Measurements from ENCODE around the gene PCDHB8. TPM values are rescaled to one million over a fixed set of nuclear protein-coding genes. Genes with fewer than 3 reads are reported as not detected.
"Not testable (repeated sequence)": the region's sequence is repeated elsewhere in the genome, so short reads cannot be mapped to it uniquely, and the experiment has no call there.

The PCDHB8 gene
- polyA plus RNA-seq, 3 donors: not detected

- H3K9me3 Mint-ChIP-seq: peaks cover 27 to 47% (median 39%) of the 10 kb centered on the region in 7 donors
- 42% methylated on average over 5 of the region's 13 CpGs for WGBS (ENCODE audit: insufficient coverage)
Measured at GRCh38 chr5:141150993-141151325, 26.6 kb upstream of the PCDHB8 start.

GRCh38 chr5:141151632-141152031 lies 26.0 kb upstream of the PCDHB8 start:
- H3K27me3 ChIP-seq (ENCODE audit: control insufficient read depth in 2 of 2, insufficient read depth in 2 of 2, low read length in 2 of 2); H3K9ac ChIP-seq (ENCODE audit: insufficient read depth, low read length, poor library complexity, severe bottlenecking); H3K27ac Mint-ChIP-seq; H3K27ac ChIP-seq (ENCODE audit: low read depth in 1 of 2, low read length in 2 of 2); H3K36me3 ChIP-seq (replicated peaks in 1 of 2; ENCODE audit: control insufficient read depth in 1 of 2, insufficient read depth in 2 of 2, low read length in 2 of 2); H3K36me3 Mint-ChIP-seq; H3K4me1 Mint-ChIP-seq; H2AFZ ChIP-seq (ENCODE audit: insufficient read depth, low read depth, low read length, poor library complexity, severe bottlenecking); H3K4me1 ChIP-seq (ENCODE audit: control insufficient read depth in 1 of 2, insufficient read depth in 2 of 2, low read length in 2 of 2); intact Hi-C loops (cut with micrococcal nuclease); H4K20me1 ChIP-seq (ENCODE audit: insufficient read depth, low read length); H3K79me2 ChIP-seq (ENCODE audit: insufficient read depth, low read length); DNase-seq; H3K4me3 ChIP-seq (replicated peaks in 1 of 3; ENCODE audit: low read depth in 2 of 3, low read length in 3 of 3); H3K4me2 ChIP-seq (replicated peaks; ENCODE audit: extremely low read depth, low read length, poor library complexity, severe bottlenecking): not testable (repeated sequence)
- 33% methylated on average over 20 of the region's 41 CpGs for WGBS (ENCODE audit: insufficient coverage)
- peaks cover 43 to 54% of the 10 kb centered on the region in 2 donors for H3K9me3 ChIP-seq (replicated peaks in 1 of 2; ENCODE audit: control insufficient read depth in 1 of 2, insufficient read depth in 1 of 2, low read length in 2 of 2)
- H3K27me3 Mint-ChIP-seq (ENCODE audit: low read depth in 3 of 3): peaks cover 4 to 25% (median 19%) of the 10 kb centered on the region in 3 donors
- peaks cover 31 to 54% (median 46%) of the 10 kb centered on the region in 7 donors for H3K9me3 Mint-ChIP-seq
- H3K4me3 Mint-ChIP-seq: peak overlapping the region in 1 of 2 donors; percentile 8

More at GRCh38 chr5:141150993-141151325, 26.6 kb upstream of the PCDHB8 start:
- Mint-ChIP-seq H3K4me3 (no peak overlapping the region), H3K27ac (no peak overlapping the region), H3K36me3 (no peaks in the 10 kb centered on the region), H3K27me3 (ENCODE audit: low read depth in 3 of 3) (peaks cover 2 to 21% (median 17%) of the 10 kb centered on the region in 3 donors), H3K4me1 (no peaks in the 10 kb centered on the region)
- Histone ChIP-seq H4K20me1 (ENCODE audit: insufficient read depth, low read length) (no peaks in the 10 kb centered on the region), H3K9ac (ENCODE audit: insufficient read depth, low read length, poor library complexity, severe bottlenecking) (no peak overlapping the region), H3K36me3 (replicated peaks in 1 of 2; ENCODE audit: control insufficient read depth in 1 of 2, insufficient read depth in 2 of 2, low read length in 2 of 2) (no peaks in the 10 kb centered on the region), H3K4me2 (replicated peaks; ENCODE audit: extremely low read depth, low read length, poor library complexity, severe bottlenecking) (no peak overlapping the region), H3K4me1 (ENCODE audit: control insufficient read depth in 1 of 2, insufficient read depth in 2 of 2, low read length in 2 of 2) (no peaks in the 10 kb centered on the region), H2AFZ (ENCODE audit: insufficient read depth, low read depth, low read length, poor library complexity, severe bottlenecking) (no peak overlapping the region), H3K27ac (ENCODE audit: low read depth in 1 of 2, low read length in 2 of 2) (no peak overlapping the region), H3K79me2 (ENCODE audit: insufficient read depth, low read length) (no peaks in the 10 kb centered on the region), H3K4me3 (replicated peaks in 1 of 3; ENCODE audit: low read depth in 2 of 3, low read length in 3 of 3) (no peak overlapping the region), H3K9me3 (replicated peaks in 1 of 2; ENCODE audit: control insufficient read depth in 1 of 2, insufficient read depth in 1 of 2, low read length in 2 of 2) (peaks cover 36 to 47% of the 10 kb centered on the region in 2 donors), H3K27me3 (ENCODE audit: control insufficient read depth in 2 of 2, insufficient read depth in 2 of 2, low read length in 2 of 2) (no peaks in the 10 kb centered on the region)
- intact Hi-C loops (cut with micrococcal nuclease): no loop called here
- no peak for TF ChIP-seq CTCF (IDR thresholded peaks at IDR 0.05)
- no peak for DNase-seq

- H3K4me1 ChIP-seq (ENCODE audit: control insufficient read depth in 1 of 2, insufficient read depth in 2 of 2, low read length in 2 of 2); H3K79me2 ChIP-seq (ENCODE audit: insufficient read depth, low read length); H3K4me2 ChIP-seq (replicated peaks; ENCODE audit: extremely low read depth, low read length, poor library complexity, severe bottlenecking); H3K4me3 Mint-ChIP-seq; H3K36me3 ChIP-seq (replicated peaks in 1 of 2; ENCODE audit: control insufficient read depth in 1 of 2, insufficient read depth in 2 of 2, low read length in 2 of 2); H4K20me1 ChIP-seq (ENCODE audit: insufficient read depth, low read length); H3K27ac Mint-ChIP-seq; H3K27ac ChIP-seq (ENCODE audit: low read depth in 1 of 2, low read length in 2 of 2); H2AFZ ChIP-seq (ENCODE audit: insufficient read depth, low read depth, low read length, poor library complexity, severe bottlenecking); H3K36me3 Mint-ChIP-seq; intact Hi-C loops (cut with micrococcal nuclease); H3K27me3 ChIP-seq (ENCODE audit: control insufficient read depth in 2 of 2, insufficient read depth in 2 of 2, low read length in 2 of 2); H3K4me3 ChIP-seq (replicated peaks in 1 of 3; ENCODE audit: low read depth in 2 of 3, low read length in 3 of 3); H3K4me1 Mint-ChIP-seq; H3K9ac ChIP-seq (ENCODE audit: insufficient read depth, low read length, poor library complexity, severe bottlenecking); DNase-seq: not testable (repeated sequence)
- Mint-ChIP-seq H3K9me3 (peaks cover 36 to 59% (median 50%) of the 10 kb centered on the region in 7 donors), H3K27me3 (ENCODE audit: low read depth in 3 of 3) (peaks cover 4 to 27% (median 22%) of the 10 kb centered on the region in 3 donors)
- peaks cover 47 to 58% of the 10 kb centered on the region in 2 donors for H3K9me3 ChIP-seq (replicated peaks in 1 of 2; ENCODE audit: control insufficient read depth in 1 of 2, insufficient read depth in 1 of 2, low read length in 2 of 2)
- WGBS (ENCODE audit: insufficient coverage): 32% methylated on average over 27 of the region's 36 CpGs
Measured at GRCh38 chr5:141152096-141152495, 25.5 kb upstream of the PCDHB8 start.
